HG03520 (cell line): ENCODE measurements around the gene EFCAB5.

Experiments
- ATAC-seq: cut with Tn5 transposase; IDR thresholded peaks from one replicate; pipeline ENCODE4 v1.9.1; 2021; ENCODE audit warnings: mild to moderate bottlenecking, moderate library complexity; ENCODE audit not compliant: unreplicated experiment

Gene EFCAB5

GRCh38 chr17:30151471-30151870 is 210.0 kb downstream of the EFCAB5 start:
- ATAC-seq: no peak

- no peak for ATAC-seq
These were observed 212.0 kb downstream of the EFCAB5 start for GRCh38 chr17:30153463-30153862.

- ATAC-seq: no peak
These were observed 214.0 kb downstream of the EFCAB5 start for GRCh38 chr17:30155389-30155788.
